IPS DF 6.9 (cell line): ENCODE measurements around the gene GNAT1.

Source experiments
- DNase-seq: peaks from one replicate; pipeline ENCODE4 v3.0.0-alpha.2; 2013; ENCODE audit warnings: low read depth, low spot score
- H3K27ac ChIP-seq: one replicate; pipeline ENCODE4 v1.5.1; 2013; ENCODE audit warnings: low read length, control low read depth
- H3K27me3 ChIP-seq: 2 replicates; pipeline ENCODE4 v1.6.1; 2013; ENCODE audit warnings: mild to moderate bottlenecking, low read length; ENCODE audit not compliant: control insufficient read depth, insufficient read depth
- H3K36me3 ChIP-seq: 2 replicates; pipeline ENCODE4 v1.6.1; 2013; ENCODE audit warnings: low read length; ENCODE audit not compliant: control insufficient read depth, insufficient read depth
- H3K4me1 ChIP-seq: 2 replicates; pipeline ENCODE4 v1.6.1; 2013; ENCODE audit warnings: low read length; ENCODE audit not compliant: control insufficient read depth, insufficient read depth
- H3K4me3 ChIP-seq: 2 replicates; pipeline ENCODE4 v1.5.1; 2013; ENCODE audit warnings: mild to moderate bottlenecking, low read length
- H3K9me3 ChIP-seq: 2 replicates; pipeline ENCODE4 v1.6.1; 2013; ENCODE audit warnings: low read length, inconsistent platforms; ENCODE audit not compliant: control insufficient read depth, insufficient read depth
- WGBS: extraction: QIAGEN DNeasy Blood & Tissue Kit; methylation state at CpG from one replicate; pipeline ENCODE4 v1.1.7; 2013; ENCODE audit warnings: mixed read lengths, missing lambda C conversion rate; ENCODE audit not compliant: insufficient read length, insufficient coverage; 5-methylcytosine and 5-hydroxymethylcytosine counted together

GNAT1 gene

GRCh38 chr3:50190936-50191660, at the start of gene GNAT1:
GNAT1 (plus strand) TSS chr3:50191610; CDS start chr3:50191726, 116 bp downstream.
- no CpG with 5 or more reads among the region's 8 CpGs for WGBS
- no peak within 1 kb of the TSS for H3K4me3 ChIP-seq
- no peak for DNase-seq

GRCh38 chr3:50146316-50146901, 45.0 kb upstream of the GNAT1 start:
- Histone ChIP-seq H3K27ac (no peak overlapping the region), H3K4me3 (no peak overlapping the region), H3K36me3 (no peaks in the 10 kb centered on the region), H3K27me3 (no peaks in the 10 kb centered on the region), H3K4me1 (peaks cover 8% of the 10 kb centered on the region; the same call in 1 of the 2 replicates), H3K9me3 (no peaks in the 10 kb centered on the region)
- DNase-seq = no peak
- no CpG with 5 or more reads among the region's 3 CpGs for WGBS

More at GRCh38 chr3:50190936-50191660, at the start of gene GNAT1:
- H3K36me3 ChIP-seq = peaks cover 6% of the 10 kb centered on the region; the same call in 1 of the 2 replicates
- peaks cover 8% of the 10 kb centered on the region for H3K4me1 ChIP-seq
- H3K9me3 ChIP-seq = no peaks in the 10 kb centered on the region
- H3K27ac ChIP-seq = no peak within 1 kb of the TSS
- H3K27me3 ChIP-seq = no peaks in the 10 kb centered on the region

GRCh38 chr3:50147016-50147415, 44.4 kb upstream of the GNAT1 start:
- Histone ChIP-seq H3K9me3 (no peaks in the 10 kb centered on the region), H3K27me3 (no peaks in the 10 kb centered on the region), H3K4me3 (no peak overlapping the region), H3K36me3 (no peaks in the 10 kb centered on the region), H3K4me1 (peaks cover 10% of the 10 kb centered on the region; the same call in 1 of the 2 replicates), H3K27ac (no peak overlapping the region)
- no CpG with 5 or more reads among the region's 7 CpGs for WGBS
- DNase-seq = no peak

- WGBS = no CpG with 5 or more reads among the region's 2 CpGs
These were observed 44.0 kb upstream of the GNAT1 start for GRCh38 chr3:50147447-50147846.

GRCh38 chr3:50147861-50148260, 43.5 kb upstream of the GNAT1 start:
- no peak for DNase-seq
- no peaks in the 10 kb centered on the region for H3K9me3 ChIP-seq
- H3K27me3 ChIP-seq = no peaks in the 10 kb centered on the region
- H3K27ac ChIP-seq = no peak overlapping the region
- peaks cover 10% of the 10 kb centered on the region; the same call in 1 of the 2 replicates for H3K4me1 ChIP-seq
- no CpG with 5 or more reads among the region's 6 CpGs for WGBS
- no peaks in the 10 kb centered on the region for H3K36me3 ChIP-seq
- no peak overlapping the region for H3K4me3 ChIP-seq

More at GRCh38 chr3:50147447-50147846, 44.0 kb upstream of the GNAT1 start:
- Histone ChIP-seq H3K9me3 (no peaks in the 10 kb centered on the region), H3K4me3 (no peak overlapping the region), H3K4me1 (peaks cover 10% of the 10 kb centered on the region; the same call in 1 of the 2 replicates), H3K36me3 (no peaks in the 10 kb centered on the region), H3K27ac (no peak overlapping the region), H3K27me3 (no peaks in the 10 kb centered on the region)
- DNase-seq = no peak

GRCh38 chr3:50150404-50150750, 41.0 kb upstream of the GNAT1 start:
- H3K4me1 ChIP-seq = peaks cover 10% of the 10 kb centered on the region; the same call in 1 of the 2 replicates
- H3K27ac ChIP-seq = no peak overlapping the region
- H3K27me3 ChIP-seq = no peaks in the 10 kb centered on the region
- no CpG with 5 or more reads among the region's 1 CpG for whole genome bisulfite sequencing
- H3K4me3 ChIP-seq = no peak overlapping the region
- no peak for DNase-seq
- no peaks in the 10 kb centered on the region for H3K36me3 ChIP-seq
- H3K9me3 ChIP-seq = no peaks in the 10 kb centered on the region

- no CpG with 5 or more reads among the region's 18 CpGs for WGBS
- H3K4me1 ChIP-seq = peaks cover 12% of the 10 kb centered on the region; the same call in 1 of the 2 replicates
- no peak for DNase-seq
These were observed 40.3 kb upstream of the GNAT1 start for GRCh38 chr3:50150863-50151686.

GRCh38 chr3:50151728-50152127, 39.7 kb upstream of the GNAT1 start:
- no CpG with 5 or more reads among the region's 5 CpGs for whole genome bisulfite sequencing
- Histone ChIP-seq H3K4me3 (no peak overlapping the region), H3K27ac (no peak overlapping the region), H3K4me1 (peaks cover 12% of the 10 kb centered on the region; the same call in 1 of the 2 replicates), H3K27me3 (no peaks in the 10 kb centered on the region), H3K9me3 (no peaks in the 10 kb centered on the region), H3K36me3 (no peaks in the 10 kb centered on the region)
- no peak for DNase-seq

More at GRCh38 chr3:50150863-50151686, 40.3 kb upstream of the GNAT1 start:
- Histone ChIP-seq H3K4me3 (no peak overlapping the region), H3K27ac (no peak overlapping the region), H3K27me3 (no peaks in the 10 kb centered on the region), H3K36me3 (no peaks in the 10 kb centered on the region), H3K9me3 (no peaks in the 10 kb centered on the region)

- Histone ChIP-seq H3K36me3 (no peaks in the 10 kb centered on the region), H3K9me3 (no peaks in the 10 kb centered on the region), H3K4me1 (peaks cover 16% of the 10 kb centered on the region), H3K4me3 (no peak overlapping the region; the same call in 1 of the 2 replicates), H3K27ac (no peak overlapping the region), H3K27me3 (no peaks in the 10 kb centered on the region)
- no peak for DNase-seq
- no CpG with 5 or more reads among the region's 9 CpGs for WGBS
These were observed 37.5 kb upstream of the GNAT1 start for GRCh38 chr3:50153782-50154475.

- H3K4me1 ChIP-seq = peaks cover 16% of the 10 kb centered on the region
- peak overlapping the region; percentile 76; the same call in 1 of the 2 replicates for H3K4me3 ChIP-seq
- WGBS = no CpG with 5 or more reads among the region's 34 CpGs
These were observed 37.0 kb upstream of the GNAT1 start for GRCh38 chr3:50154476-50154839.

More at GRCh38 chr3:50154476-50154839, 37.0 kb upstream of the GNAT1 start:
- DNase-seq = no peak
- Histone ChIP-seq H3K27me3 (no peaks in the 10 kb centered on the region), H3K9me3 (no peaks in the 10 kb centered on the region), H3K36me3 (no peaks in the 10 kb centered on the region), H3K27ac (no peak overlapping the region)
